Fibroblast of the aortic adventitia (primary cell): Measurements from ENCODE around the gene FCGR1A. TPM values are rescaled to one million over a fixed set of nuclear protein-coding genes. Genes with fewer than 3 reads are reported as not detected.
"Not testable (repeated sequence)": the region's sequence is repeated elsewhere in the genome, so short reads cannot be mapped to it uniquely, and the experiment has no call there.

Experiments
- DNase-seq: peaks from one replicate; pipeline ENCODE4 v3.0.0-alpha.2; 2010; ENCODE audit warnings: low read depth
- H3K4me3 ChIP-seq: 2 replicates; pipeline ENCODE4 v1.5.1; 2011; ENCODE audit warnings: low read depth, mild to moderate bottlenecking, control low read depth, low read length, moderate library complexity
- total RNA-seq: library from RNA; depleted of rRNA; stranded (reverse); fragments of >200 nt; gene quantifications from 2 replicates; pipeline ENCODE4 v1.2.3, GENCODE V29; 2012; ENCODE audit warnings: low replicate concordance

Gene FCGR1A
- not detected in 2 replicates for total RNA-seq

GRCh38 chr1:149782600-149782999, at the start of gene FCGR1A:
TSS of gene FCGR1A (plus strand) at chr1:149782694. CDS start at chr1:149782744, 50 bp downstream.
- H3K4me3 ChIP-seq, DNase-seq: not testable (repeated sequence)

- not testable (repeated sequence) for H3K4me3 ChIP-seq, DNase-seq
Measured at GRCh38 chr1:149732781-149733180, 49.7 kb upstream of the FCGR1A start.

GRCh38 chr1:149734692-149735091, 47.8 kb upstream of the FCGR1A start:
- DNase-seq, H3K4me3 ChIP-seq: not testable (repeated sequence)

- H3K4me3 ChIP-seq, result not testable (repeated sequence)
- peak; percentile 11 for DNase-seq
Measured at GRCh38 chr1:149740148-149740581, 42.3 kb upstream of the FCGR1A start.

- H3K4me3 ChIP-seq, DNase-seq: not testable (repeated sequence)
Measured at GRCh38 chr1:149740590-149741230, 41.8 kb upstream of the FCGR1A start.

- DNase-seq, H3K4me3 ChIP-seq: not testable (repeated sequence)
Measured at GRCh38 chr1:149741914-149742313, 40.6 kb upstream of the FCGR1A start.

GRCh38 chr1:149746463-149747356, 35.8 kb upstream of the FCGR1A start:
- H3K4me3 ChIP-seq, result not testable (repeated sequence)

GRCh38 chr1:149747359-149748143, 34.9 kb upstream of the FCGR1A start:
- DNase-seq, H3K4me3 ChIP-seq: not testable (repeated sequence)

More at GRCh38 chr1:149746463-149747356, 35.8 kb upstream of the FCGR1A start:
- DNase-seq, result not testable (repeated sequence)

GRCh38 chr1:149748144-149748500, 34.4 kb upstream of the FCGR1A start:
- not testable (repeated sequence) for H3K4me3 ChIP-seq, DNase-seq

- peak; percentile 35 for DNase-seq
- not testable (repeated sequence) for H3K4me3 ChIP-seq
Measured at GRCh38 chr1:149750562-149750961, 31.9 kb upstream of the FCGR1A start.

- not testable (repeated sequence) for H3K4me3 ChIP-seq, DNase-seq
Measured at GRCh38 chr1:149752186-149752585, 30.3 kb upstream of the FCGR1A start.

- DNase-seq, H3K4me3 ChIP-seq: not testable (repeated sequence)
Measured at GRCh38 chr1:149753466-149753865, 29.0 kb upstream of the FCGR1A start.

- not testable (repeated sequence) for H3K4me3 ChIP-seq, DNase-seq
Measured at GRCh38 chr1:149755294-149755693, 27.2 kb upstream of the FCGR1A start.

- DNase-seq, H3K4me3 ChIP-seq: not testable (repeated sequence)
Measured at GRCh38 chr1:149762294-149762693, 20.2 kb upstream of the FCGR1A start.

- DNase-seq, H3K4me3 ChIP-seq: not testable (repeated sequence)
Measured at GRCh38 chr1:149764087-149764800, 18.2 kb upstream of the FCGR1A start.

- H3K4me3 ChIP-seq, DNase-seq: not testable (repeated sequence)
Measured at GRCh38 chr1:149766241-149766640, 16.3 kb upstream of the FCGR1A start.

- DNase-seq, H3K4me3 ChIP-seq: not testable (repeated sequence)
Measured at GRCh38 chr1:149769216-149769615, 13.3 kb upstream of the FCGR1A start.

GRCh38 chr1:149770661-149771060, 11.8 kb upstream of the FCGR1A start:
- not testable (repeated sequence) for DNase-seq

More at GRCh38 chr1:149770661-149771060, 11.8 kb upstream of the FCGR1A start:
- H3K4me3 ChIP-seq, result not testable (repeated sequence)
